Astrocyte (in vitro differentiated cells and primary cell): ENCODE results near the gene MUC21.

Source experiments
- CTCF ChIP-seq: IDR thresholded peaks from 2 replicates; pipeline ENCODE4 v1.5.1; 2011; ENCODE audit warnings: low read depth, mild to moderate bottlenecking, inconsistent platforms, low read length, moderate library complexity; ENCODE audit not compliant: insufficient read depth
- EZH2 ChIP-seq: IDR thresholded peaks from 2 replicates; pipeline ENCODE4 v1.6.1; 2012; ENCODE audit warnings: mild to moderate bottlenecking, low read length, inconsistent platforms; ENCODE audit not compliant: insufficient read depth

GRCh38 chr6:30940361-30940986 is 43.0 kb upstream of the MUC21 start, which contains the start of gene MUCL3:
- no peak for TF ChIP-seq CTCF
- TF ChIP-seq EZH2, result no peak
